OCI-LY7 (cell line): ENCODE data around the gene KCNQ1OT1.

Experiments used
- CTCF ChIP-seq: fragments of 200-600 bp; sonication (generic); conservative IDR thresholded peaks from 2 replicates; pipeline ENCODE4 v1.5.1; 2014; ENCODE audit warnings: mild to moderate bottlenecking, antibody characterized with exemption, low read length, moderate library complexity, mixed read lengths
- EZH2phosphoT487 ChIP-seq: fragments of 200-600 bp; sonication (generic); IDR thresholded peaks from 2 replicates; pipeline ENCODE4 v1.6.1; 2018; ENCODE audit warnings: low read depth, borderline replicate concordance, mild to moderate bottlenecking, mixed run types, antibody characterized with exemption, low read length, moderate library complexity, mixed read lengths

- no peak for TF ChIP-seq CTCF
- TF ChIP-seq EZH2phosphoT487: no peak
Observed at GRCh38 chr11:2649400-2649799, 50.4 kb downstream of the KCNQ1OT1 start.
